Measurements from ENCODE around the gene POP7. TPM values are rescaled to one million over a fixed set of nuclear protein-coding genes. Genes with fewer than 3 reads are reported as not detected.

Gene POP7
- total RNA-seq, 4 donors from 2014 or later: 15.8 to 44.8 (median 21.0) TPM

- H3K36me3 ChIP-seq: no peaks in the 10 kb centered on the region
- H3K27me3 ChIP-seq: no peaks in the 10 kb centered on the region
- no peak for DNase-seq
- H3K9me3 ChIP-seq: no peaks in the 10 kb centered on the region
- WGBS, 2 donors: 80 to 85% methylated on average over 8 of the region's 8 CpGs
- peaks cover 0 to 3% of the 10 kb centered on the region in 2 donors for H3K4me1 ChIP-seq
- intact Hi-C loops (cut with DNase I): no loop called here
- H3K4me3 ChIP-seq (replicated peaks in 1 of 3): no peak overlapping the region
- no peak overlapping the region for H3K27ac ChIP-seq
- TF ChIP-seq CTCF (IDR thresholded peaks at IDR 0.05): no peak
- no peak for TF ChIP-seq POLR2A (IDR thresholded peaks at IDR 0.05)
These were observed 35.8 kb upstream of the POP7 start for GRCh38 chr7:100670074-100670473.

- peaks cover 8 to 11% of the 10 kb centered on the region in 2 donors for H3K4me1 ChIP-seq
- WGBS, 2 donors: 91 to 92% methylated on average over 18 of the region's 18 CpGs
- intact Hi-C loops (cut with DNase I): no loop called here
- DNase-seq: no peak
- H3K27ac ChIP-seq: no peak overlapping the region
- H3K27me3 ChIP-seq: no peaks in the 10 kb centered on the region
- TF ChIP-seq POLR2A (IDR thresholded peaks at IDR 0.05) (no peak), CTCF (IDR thresholded peaks at IDR 0.05) (no peak)
- H3K4me3 ChIP-seq (replicated peaks in 1 of 3): no peak overlapping the region
- peaks cover 2% of the 10 kb centered on the region in 2 donors for H3K36me3 ChIP-seq
- no peaks in the 10 kb centered on the region for H3K9me3 ChIP-seq
These were observed 34.3 kb upstream of the POP7 start for GRCh38 chr7:100671353-100672327.

- peak within 1 kb of the TSS; percentile 27 to 93 (median 66) for H3K4me3 ChIP-seq (replicated peaks in 1 of 3)
- peak within 1 kb of the TSS; percentile 91 to 95 (median 95) for H3K27ac ChIP-seq
- intact Hi-C loops (cut with DNase I): no loop called here
- peaks cover 19% of the 10 kb centered on the region in 2 donors for H3K36me3 ChIP-seq
- no peaks in the 10 kb centered on the region for H3K9me3 ChIP-seq
- WGBS, 2 donors: 0 to 1% methylated on average over 1 to 14 of the region's 65 CpGs
- DNase-seq: peak; percentile 99 to 100
- TF ChIP-seq CTCF (IDR thresholded peaks at IDR 0.05): peak in 2 of 6 experiments; percentile 31 to 38
- peak; percentile 78 to 89 for TF ChIP-seq POLR2A (IDR thresholded peaks at IDR 0.05)
- peaks cover 8 to 11% of the 10 kb centered on the region in 2 donors for H3K4me1 ChIP-seq
- no peaks in the 10 kb centered on the region for H3K27me3 ChIP-seq
These were observed 32.5 kb upstream of the POP7 start, which contains the start of gene GNB2 for GRCh38 chr7:100673302-100673941. TSS of gene GNB2 (plus strand) at chr7:100673740. CDS start at chr7:100676266, 2,526 bp downstream.

- H3K9me3 ChIP-seq: no peaks in the 10 kb centered on the region
- 0 to 2% methylated on average over 9 to 25 of the region's 34 CpGs for WGBS, 2 donors
- TF ChIP-seq CTCF (IDR thresholded peaks at IDR 0.05) (no peak), POLR2A (IDR thresholded peaks at IDR 0.05) (no peak)
- intact Hi-C loops (cut with DNase I): no loop called here
- peak; percentile 40 to 43 for DNase-seq
- H3K36me3 ChIP-seq: peaks cover 24 to 25% of the 10 kb centered on the region in 2 donors
- H3K4me3 ChIP-seq (replicated peaks in 1 of 3): peak overlapping the region; percentile 27 to 93 (median 66)
- no peaks in the 10 kb centered on the region for H3K27me3 ChIP-seq
- H3K27ac ChIP-seq: peak overlapping the region; percentile 91 to 95 (median 95)
- peaks cover 8 to 11% of the 10 kb centered on the region in 2 donors for H3K4me1 ChIP-seq
These were observed 31.9 kb upstream of the POP7 start for GRCh38 chr7:100673942-100674410.

Measured in thyroid gland (tissue), 4 donors.